Measurements from ENCODE around the gene ARHGAP8.

DNA sequence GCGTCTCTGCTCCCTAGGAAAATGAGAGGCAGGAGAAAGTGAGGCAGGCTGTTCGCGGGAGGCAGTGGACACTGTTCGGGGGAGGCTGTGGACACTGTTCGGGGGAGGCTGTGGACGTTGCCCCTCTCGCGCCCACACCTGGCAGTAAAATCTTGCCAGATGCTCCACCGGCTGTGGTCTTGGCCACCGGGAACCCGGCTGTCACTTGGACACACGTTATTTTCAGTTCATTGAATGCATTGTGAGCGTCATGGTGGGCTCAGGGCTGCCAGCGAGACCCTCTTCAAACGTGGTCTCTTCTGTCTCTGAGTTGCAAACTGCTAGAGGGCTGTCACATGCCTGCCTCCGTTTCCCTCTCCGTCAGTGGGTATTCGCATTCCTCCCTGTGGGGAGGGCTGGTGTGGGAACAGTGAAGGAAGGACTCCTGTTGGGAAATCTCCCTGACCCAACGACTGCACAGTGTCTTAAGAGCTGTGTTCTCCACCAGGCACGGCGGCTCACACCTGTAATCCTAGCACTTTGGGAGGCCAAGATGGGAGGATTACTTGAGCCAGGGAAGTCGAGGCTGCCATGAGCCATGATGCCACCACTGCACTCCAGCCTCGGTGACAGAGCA, 49.0 kb upstream of the ARHGAP8 start:
- TF ChIP-seq POLR2AphosphoS5 (IDR thresholded peaks at IDR 0.05; ENCODE audit: insufficient read depth, low read depth, low read length) (no peak), EZH2 (IDR thresholded peaks at IDR 0.05; ENCODE audit: borderline replicate concordance, low read depth, low read length, severe bottlenecking) (no peak), MYC (IDR thresholded peaks at IDR 0.05; ENCODE audit: low read depth, low read length) (no peak)
- TF ChIP-seq, protein P1, sequence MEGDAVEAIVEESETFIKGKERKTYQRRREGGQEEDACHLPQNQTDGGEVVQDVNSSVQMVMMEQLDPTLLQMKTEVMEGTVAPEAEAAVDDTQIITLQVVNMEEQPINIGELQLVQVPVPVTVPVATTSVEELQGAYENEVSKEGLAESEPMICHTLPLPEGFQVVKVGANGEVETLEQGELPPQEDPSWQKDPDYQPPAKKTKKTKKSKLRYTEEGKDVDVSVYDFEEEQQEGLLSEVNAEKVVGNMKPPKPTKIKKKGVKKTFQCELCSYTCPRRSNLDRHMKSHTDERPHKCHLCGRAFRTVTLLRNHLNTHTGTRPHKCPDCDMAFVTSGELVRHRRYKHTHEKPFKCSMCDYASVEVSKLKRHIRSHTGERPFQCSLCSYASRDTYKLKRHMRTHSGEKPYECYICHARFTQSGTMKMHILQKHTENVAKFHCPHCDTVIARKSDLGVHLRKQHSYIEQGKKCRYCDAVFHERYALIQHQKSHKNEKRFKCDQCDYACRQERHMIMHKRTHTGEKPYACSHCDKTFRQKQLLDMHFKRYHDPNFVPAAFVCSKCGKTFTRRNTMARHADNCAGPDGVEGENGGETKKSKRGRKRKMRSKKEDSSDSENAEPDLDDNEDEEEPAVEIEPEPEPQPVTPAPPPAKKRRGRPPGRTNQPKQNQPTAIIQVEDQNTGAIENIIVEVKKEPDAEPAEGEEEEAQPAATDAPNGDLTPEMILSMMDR (IDR thresholded peaks at IDR 0.05; ENCODE audit: extremely low read depth in 1 of 2, insufficient read depth in 1 of 2, low read depth in 1 of 2, low read length in 2 of 2), result no peak
